Measurements from ENCODE around the gene RUNX2. TPM values are rescaled to one million over a fixed set of nuclear protein-coding genes. Genes with fewer than 3 reads are reported as not detected.

Gene RUNX2
- total and polyA plus RNA-seq, 4 donors = 1.8 to 6.7 (median 3.2) TPM

GRCh38 chr6:45514454-45515230 lies 186.5 kb downstream of the RUNX2 start:
- H3K4me3 ChIP-seq = no peak overlapping the region
- no peaks in the 10 kb centered on the region for H3K27me3 ChIP-seq (ENCODE audit: control insufficient read depth in 3 of 3, insufficient read depth in 3 of 3, low read length in 2 of 3)
- WGBS, 2 donors = 91 to 94% methylated on average over 5 of the region's 5 CpGs
- no peaks in the 10 kb centered on the region for H3K9me3 ChIP-seq (ENCODE audit: control insufficient read depth in 4 of 4, insufficient read depth in 3 of 4, low read length in 3 of 4)
- TF ChIP-seq CTCF (IDR thresholded peaks at IDR 0.05; ENCODE audit: control extremely low read depth, extremely low read depth) = no peak
- no peak for ATAC-seq (ENCODE audit: insufficient read depth, low FRiP score)
- no peak overlapping the region for H3K27ac ChIP-seq (ENCODE audit: low read depth in 1 of 2, low read length in 1 of 2)
- no peaks in the 10 kb centered on the region for H3K36me3 ChIP-seq (ENCODE audit: control insufficient read depth in 4 of 4, insufficient read depth in 4 of 4, low read length in 4 of 4)
- H3K9ac ChIP-seq (ENCODE audit: insufficient read depth in 1 of 2, low read length in 2 of 2) = no peak overlapping the region
- peaks cover 0 to 7% (median 0%) of the 10 kb centered on the region in 5 donors for H3K4me1 ChIP-seq (ENCODE audit: control insufficient read depth in 5 of 5, insufficient read depth in 5 of 5, low read length in 5 of 5)
- peak in 1 of 3 donors; percentile 54 for DNase-seq

GRCh38 chr6:45518013-45518720 lies 190.0 kb downstream of the RUNX2 start:
- H3K27ac ChIP-seq (ENCODE audit: low read depth in 1 of 2, low read length in 1 of 2) = no peak overlapping the region
- WGBS, 2 donors = 60 to 85% methylated on average over 4 of the region's 4 CpGs
- H3K4me1 ChIP-seq (ENCODE audit: control insufficient read depth in 5 of 5, insufficient read depth in 5 of 5, low read length in 5 of 5) = peaks cover 0 to 20% (median 7%) of the 10 kb centered on the region in 5 donors
- no peaks in the 10 kb centered on the region for H3K9me3 ChIP-seq (ENCODE audit: control insufficient read depth in 4 of 4, insufficient read depth in 3 of 4, low read length in 3 of 4)
- ATAC-seq (ENCODE audit: insufficient read depth, low FRiP score) (no peak), DNase-seq (no peak)
- no peak overlapping the region for H3K9ac ChIP-seq (ENCODE audit: insufficient read depth in 1 of 2, low read length in 2 of 2)
- H3K27me3 ChIP-seq (ENCODE audit: control insufficient read depth in 3 of 3, insufficient read depth in 3 of 3, low read length in 2 of 3) = no peaks in the 10 kb centered on the region
- no peaks in the 10 kb centered on the region for H3K36me3 ChIP-seq (ENCODE audit: control insufficient read depth in 4 of 4, insufficient read depth in 4 of 4, low read length in 4 of 4)
- no peak for TF ChIP-seq CTCF (IDR thresholded peaks at IDR 0.05; ENCODE audit: control extremely low read depth, extremely low read depth)
- H3K4me3 ChIP-seq = no peak overlapping the region

GRCh38 chr6:45521226-45521625 lies 193.1 kb downstream of the RUNX2 start:
- DNase-seq (peak in 2 of 3 donors; percentile 50 to 68), ATAC-seq (ENCODE audit: insufficient read depth, low FRiP score) (no peak)
- Histone ChIP-seq H3K9ac (ENCODE audit: insufficient read depth in 1 of 2, low read length in 2 of 2) (no peak overlapping the region), H3K27me3 (ENCODE audit: control insufficient read depth in 3 of 3, insufficient read depth in 3 of 3, low read length in 2 of 3) (no peaks in the 10 kb centered on the region), H3K4me3 (no peak overlapping the region), H3K36me3 (ENCODE audit: control insufficient read depth in 4 of 4, insufficient read depth in 4 of 4, low read length in 4 of 4) (no peaks in the 10 kb centered on the region), H3K4me1 (ENCODE audit: control insufficient read depth in 5 of 5, insufficient read depth in 5 of 5, low read length in 5 of 5) (peaks cover 0 to 20% (median 0%) of the 10 kb centered on the region in 5 donors), H3K27ac (ENCODE audit: low read depth in 1 of 2, low read length in 1 of 2) (no peak overlapping the region), H3K9me3 (ENCODE audit: control insufficient read depth in 4 of 4, insufficient read depth in 3 of 4, low read length in 3 of 4) (no peaks in the 10 kb centered on the region)
- no peak for TF ChIP-seq CTCF (IDR thresholded peaks at IDR 0.05; ENCODE audit: control extremely low read depth, extremely low read depth)

Data from lung (tissue), 12 donors.